Left lung (tissue), 10 donors: ENCODE results near the gene GPR27. TPM values are rescaled to one million over a fixed set of nuclear protein-coding genes. Genes with fewer than 3 reads are reported as not detected.

ENCODE experiments used
- ATAC-seq: fragments of 200-7000 bp; cut with Tn5 transposase; one replicate; pipeline ENCODE4 v1.9.1; 2020; ENCODE audit warnings: moderate library complexity
- DNase-seq, 4 donors: peaks; one replicate each; pipeline ENCODE4 v3.0.0-alpha.2; 2013 to 2020
- H3K27ac ChIP-seq, 2 donors: fragments of 200-600 bp; sonication (generic) in 1 of 2; one replicate each; pipeline versions ENCODE4 v1.5.0 to v1.8.0; 2020 to 2021
- H3K27me3 ChIP-seq, 2 donors: fragments of 200-600 bp; sonication (generic) in 1 of 2; one replicate each; pipeline versions ENCODE4 v1.5.0 to v1.8.0; 2020 to 2021
- H3K36me3 ChIP-seq, 2 donors: fragments of 200-600 bp; sonication (generic) in 1 of 2; one replicate each; pipeline versions ENCODE4 v1.5.0 to v1.8.0; 2020 to 2021
- H3K4me1 ChIP-seq, 2 donors: fragments of 200-600 bp; one replicate each; pipeline ENCODE4 v1.8.0; 2021
- H3K4me3 ChIP-seq, 2 donors: fragments of 200-600 bp; sonication (generic) in 1 of 2; one replicate each; pipeline versions ENCODE4 v1.5.0 to v1.8.0; 2020 to 2021; ENCODE audit warnings: mild to moderate bottlenecking in 1 of 2
- H3K9me3 ChIP-seq, 2 donors: fragments of 200-600 bp; sonication (generic) in 1 of 2; one replicate each; pipeline versions ENCODE4 v1.5.0 to v1.8.0; 2020 to 2021
- intact Hi-C, 2 donors: fragments of 100-400 bp; cut with DNase I; formaldehyde crosslinking; loops; one replicate each; pipeline versions ENCODE4 v1.11.2 to v1.14.2; 2022
- polyA plus RNA-seq, 6 donors: library from polyadenylated mRNA; unstranded; fragments of 120-200 nt; gene quantifications; one replicate each; pipeline ENCODE4 v1.2.1, GENCODE V29; 2013; ENCODE audit not compliant: insufficient read length in 6 of 6
- total RNA-seq, 2 donors: library from RNA; stranded (reverse); fragmentation: NEBNext Ultra II Directional; extraction: Animal tissue kit (Norgen Biotek cat#: 25700); gene quantifications; one replicate each; pipeline ENCODE4 v1.2.1, GENCODE V29; 2021
- TF ChIP-seq, protein P1 (sequence below), 2 donors: fragments of 200-600 bp; sonication (generic) in 1 of 2; IDR thresholded peaks; one replicate each; pipeline versions ENCODE4 v1.5.0 to v1.8.0; 2021; ENCODE audit warnings: antibody characterized with exemption in 2 of 2
- donor health status: DM: no; HTN: yes; CAD: no.
- donor health status: DM: no; HTN: no; CAD: no.

Gene GPR27
- total and polyA plus RNA-seq, 8 donors: 2.1 to 3.9 (median 2.9) TPM

DNA sequence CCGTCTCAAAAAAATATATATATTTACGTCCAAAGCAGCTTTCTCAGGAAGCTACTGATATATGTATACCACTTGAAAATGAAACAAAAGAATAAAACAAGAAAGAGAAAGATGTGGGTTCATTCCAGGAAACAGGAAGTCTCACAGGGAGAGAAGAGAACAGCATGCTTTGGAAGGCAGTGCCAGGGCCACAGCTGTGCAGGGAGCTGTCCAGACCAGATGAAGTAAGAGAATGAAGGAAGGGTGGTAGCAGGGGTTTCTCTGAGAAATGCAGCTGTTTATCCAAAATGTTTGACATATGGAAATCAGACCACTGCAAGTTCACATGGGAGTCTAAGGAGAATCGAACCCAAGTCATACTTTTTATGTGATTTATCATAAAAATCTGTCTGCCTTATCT, 8.9 kb upstream of the GPR27 start:
- TF ChIP-seq, protein P1, sequence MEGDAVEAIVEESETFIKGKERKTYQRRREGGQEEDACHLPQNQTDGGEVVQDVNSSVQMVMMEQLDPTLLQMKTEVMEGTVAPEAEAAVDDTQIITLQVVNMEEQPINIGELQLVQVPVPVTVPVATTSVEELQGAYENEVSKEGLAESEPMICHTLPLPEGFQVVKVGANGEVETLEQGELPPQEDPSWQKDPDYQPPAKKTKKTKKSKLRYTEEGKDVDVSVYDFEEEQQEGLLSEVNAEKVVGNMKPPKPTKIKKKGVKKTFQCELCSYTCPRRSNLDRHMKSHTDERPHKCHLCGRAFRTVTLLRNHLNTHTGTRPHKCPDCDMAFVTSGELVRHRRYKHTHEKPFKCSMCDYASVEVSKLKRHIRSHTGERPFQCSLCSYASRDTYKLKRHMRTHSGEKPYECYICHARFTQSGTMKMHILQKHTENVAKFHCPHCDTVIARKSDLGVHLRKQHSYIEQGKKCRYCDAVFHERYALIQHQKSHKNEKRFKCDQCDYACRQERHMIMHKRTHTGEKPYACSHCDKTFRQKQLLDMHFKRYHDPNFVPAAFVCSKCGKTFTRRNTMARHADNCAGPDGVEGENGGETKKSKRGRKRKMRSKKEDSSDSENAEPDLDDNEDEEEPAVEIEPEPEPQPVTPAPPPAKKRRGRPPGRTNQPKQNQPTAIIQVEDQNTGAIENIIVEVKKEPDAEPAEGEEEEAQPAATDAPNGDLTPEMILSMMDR (IDR thresholded peaks at IDR 0.05): no peak
- intact Hi-C loops: no loop called here
- H3K36me3 ChIP-seq: no peaks in the 10 kb centered on the region
- no peaks in the 10 kb centered on the region for H3K27me3 ChIP-seq
- no peak overlapping the region for H3K27ac ChIP-seq
- ATAC-seq (no peak), DNase-seq (no peak)
- no peak overlapping the region for H3K4me3 ChIP-seq
- no peaks in the 10 kb centered on the region for H3K4me1 ChIP-seq
- peaks cover 0 to 32% of the 10 kb centered on the region in 2 donors for H3K9me3 ChIP-seq

DNA sequence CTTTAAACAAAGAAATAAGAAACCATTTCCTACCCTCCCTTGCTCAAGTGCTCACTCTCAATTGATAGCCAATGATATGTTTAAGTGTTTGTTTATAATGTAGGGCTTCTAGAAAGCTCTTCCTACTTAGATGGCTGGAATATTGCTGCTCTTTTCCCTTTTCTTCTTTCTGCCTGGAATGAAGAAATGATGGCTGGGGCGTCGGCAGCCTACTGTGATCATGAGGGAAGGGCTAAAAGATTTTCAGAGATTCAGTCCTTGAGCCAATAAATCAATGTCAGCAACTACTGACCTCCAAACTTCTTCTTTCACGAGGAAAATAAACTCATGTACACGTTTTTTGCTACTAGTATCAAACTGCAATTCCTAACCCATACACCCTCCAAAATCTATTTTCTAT, 2.1 kb upstream of the GPR27 start:
- TF ChIP-seq, protein P1 (IDR thresholded peaks at IDR 0.05): no peak
- peaks cover 3 to 43% of the 10 kb centered on the region in 2 donors for H3K27me3 ChIP-seq
- H3K4me3 ChIP-seq: no peak overlapping the region
- no peak for DNase-seq
- no peaks in the 10 kb centered on the region for H3K36me3 ChIP-seq
- no peaks in the 10 kb centered on the region for H3K9me3 ChIP-seq
- H3K4me1 ChIP-seq: peaks cover 0 to 19% of the 10 kb centered on the region in 2 donors
- no peak for ATAC-seq
- no peak overlapping the region for H3K27ac ChIP-seq
- intact Hi-C loops: no loop called here

DNA sequence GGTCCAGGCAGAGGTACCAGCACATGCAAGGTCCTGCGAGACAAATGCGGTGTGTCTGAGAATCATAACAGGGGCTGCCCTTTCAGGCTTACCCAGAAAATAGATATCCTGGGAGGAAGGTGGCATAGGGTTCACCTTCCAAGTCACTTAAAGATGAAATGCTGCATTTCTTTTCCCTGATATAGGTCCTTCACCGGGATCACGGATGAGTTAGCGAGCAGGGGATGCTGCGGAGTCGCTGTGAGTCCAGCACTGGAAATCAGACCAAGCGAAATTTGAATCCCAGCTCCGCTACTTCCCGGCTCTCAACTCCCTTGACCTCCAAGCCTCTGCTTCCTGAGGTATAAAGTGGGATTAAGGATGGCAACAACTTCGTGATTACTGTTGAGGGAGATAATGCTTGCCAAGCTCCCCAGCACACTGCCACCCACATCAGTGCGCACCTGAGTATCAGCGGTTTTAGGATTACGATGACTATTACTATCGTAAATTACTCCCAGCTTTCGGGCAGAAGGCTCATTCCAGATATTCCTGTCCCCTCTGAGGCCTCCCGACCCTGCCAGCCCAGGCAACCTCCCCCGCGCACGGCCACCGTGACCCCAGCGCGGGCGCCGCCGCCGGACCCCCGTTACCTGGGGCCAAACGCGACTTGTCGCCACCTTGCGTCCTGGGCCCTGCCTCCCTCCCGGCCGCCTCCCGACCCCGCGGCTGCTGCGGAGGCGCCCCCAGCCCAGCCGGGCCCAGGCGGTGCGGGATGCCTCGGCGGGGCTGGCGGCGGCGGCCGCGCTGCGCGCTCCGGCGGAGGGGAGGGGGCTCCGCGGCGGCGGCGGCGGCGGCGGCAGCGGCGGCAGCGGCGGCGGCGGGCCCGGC, 589 bp upstream of the GPR27 start:
- DNase-seq: no peak
- no peaks in the 10 kb centered on the region for H3K9me3 ChIP-seq
- peaks cover 0 to 19% of the 10 kb centered on the region in 2 donors for H3K4me1 ChIP-seq
- peak overlapping the region; percentile 24 to 47 for H3K4me3 ChIP-seq
- H3K36me3 ChIP-seq: no peaks in the 10 kb centered on the region
- TF ChIP-seq, protein P1 (IDR thresholded peaks at IDR 0.05): no peak
- intact Hi-C loops: no loop called here
- ATAC-seq: no peak
- H3K27ac ChIP-seq: no peak overlapping the region
- H3K27me3 ChIP-seq: peaks cover 3 to 50% of the 10 kb centered on the region in 2 donors

DNA sequence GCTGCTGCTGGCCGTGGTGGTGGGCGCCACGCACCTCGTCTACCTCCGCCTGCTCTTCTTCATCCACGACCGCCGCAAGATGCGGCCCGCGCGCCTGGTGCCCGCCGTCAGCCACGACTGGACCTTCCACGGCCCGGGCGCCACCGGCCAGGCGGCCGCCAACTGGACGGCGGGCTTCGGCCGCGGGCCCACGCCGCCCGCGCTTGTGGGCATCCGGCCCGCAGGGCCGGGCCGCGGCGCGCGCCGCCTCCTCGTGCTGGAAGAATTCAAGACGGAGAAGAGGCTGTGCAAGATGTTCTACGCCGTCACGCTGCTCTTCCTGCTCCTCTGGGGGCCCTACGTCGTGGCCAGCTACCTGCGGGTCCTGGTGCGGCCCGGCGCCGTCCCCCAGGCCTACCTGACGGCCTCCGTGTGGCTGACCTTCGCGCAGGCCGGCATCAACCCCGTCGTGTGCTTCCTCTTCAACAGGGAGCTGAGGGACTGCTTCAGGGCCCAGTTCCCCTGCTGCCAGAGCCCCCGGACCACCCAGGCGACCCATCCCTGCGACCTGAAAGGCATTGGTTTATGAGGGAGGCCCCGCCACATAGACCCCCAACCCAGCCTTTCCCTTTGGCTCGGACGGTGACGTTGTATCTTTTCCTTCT, 1.1 kb downstream of the GPR27 start:
- intact Hi-C loops: no loop called here
- Histone ChIP-seq H3K4me1 (peaks cover 0 to 19% of the 10 kb centered on the region in 2 donors), H3K27ac (peak overlapping the region in 1 of 2 donors; percentile 48), H3K27me3 (peaks cover 3 to 50% of the 10 kb centered on the region in 2 donors), H3K36me3 (no peaks in the 10 kb centered on the region), H3K9me3 (no peaks in the 10 kb centered on the region), H3K4me3 (peak overlapping the region in 1 of 2 donors; percentile 47)
- ATAC-seq (no peak), DNase-seq (peak in 1 of 4 donors; percentile 83)
- TF ChIP-seq, protein P1 (IDR thresholded peaks at IDR 0.05): no peak

DNA sequence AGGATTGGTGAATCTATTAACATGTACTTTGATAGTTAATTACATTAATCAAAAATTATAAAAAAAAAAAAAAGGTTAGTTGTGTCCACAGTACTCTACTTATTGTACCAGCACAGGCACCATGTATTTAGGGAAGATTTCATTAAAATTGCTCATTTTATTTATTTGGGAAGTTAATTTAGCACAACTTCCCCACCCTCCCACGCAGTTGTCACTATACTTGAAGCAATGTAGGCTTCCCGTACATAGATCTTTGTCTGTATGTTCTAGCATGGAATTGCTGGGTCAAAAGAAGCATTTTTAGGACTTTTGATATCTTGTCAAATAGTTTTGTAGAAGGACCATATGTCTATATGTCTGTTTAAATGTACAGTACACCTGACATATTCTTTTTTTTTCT, 4.4 kb downstream of the GPR27 start:
- DNase-seq (no peak), ATAC-seq (no peak)
- intact Hi-C loops: no loop called here
- Histone ChIP-seq H3K27me3 (peaks cover under 1 to 45% of the 10 kb centered on the region in 2 donors), H3K36me3 (no peaks in the 10 kb centered on the region), H3K4me1 (peaks cover 0 to 14% of the 10 kb centered on the region in 2 donors), H3K27ac (no peak overlapping the region), H3K9me3 (no peaks in the 10 kb centered on the region), H3K4me3 (no peak overlapping the region)
- TF ChIP-seq, protein P1 (IDR thresholded peaks at IDR 0.05): no peak
